HepG2 (cell line): ENCODE results near the gene MFSD11. TPM values are rescaled to one million over a fixed set of nuclear protein-coding genes. Genes with fewer than 3 reads are reported as not detected.
A peak's percentile ranks its signal among the peaks of the same experiment; 100 is the strongest.

Experiments
- ATAC-seq: fragments of 200-7000 bp; cut with Tn5 transposase; 3 replicates; pipeline ENCODE4 v1.9.1; 2020; ENCODE audit warnings: mild to moderate bottlenecking, moderate library complexity
- BruUV-seq: library from RNA; stranded (reverse); fragments of 400-500 nt; replicated peaks from 2 replicates; lab custom pipeline; 2021; lab: Mats Ljungman, UMichigan
- CTCF ChIA-PET: fragments of 300-600 bp; formaldehyde crosslinking; extraction: SDS; loops from one replicate; lab custom pipeline; 2021; ENCODE audit warnings: low total read pairs, inconsistent platforms, low intra/inter-chr PET ratio; lab: Yijun Ruan, JAX
- POLR2A ChIA-PET: fragments of 350-600 bp; sonication (Branson Sonifier 250); formaldehyde crosslinking; loops from one replicate; lab custom pipeline; 2020; ENCODE audit warnings: antibody characterized with exemption, inconsistent platforms; lab: Yijun Ruan, JAX
- DNase-seq: peaks from one replicate; pipeline ENCODE4 v3.0.0-alpha.2; 2015; ENCODE audit warnings: low spot score
- FAIRE-seq: peaks from 3 replicates; lab custom pipeline; 2011; peaks lifted over from hg19 to GRCh38; lab: Jason Lieb, UNC
- H2AFZ ChIP-seq: one replicate; pipeline ENCODE4 v1.6.1; 2011; ENCODE audit warnings: low read length, inconsistent platforms
- H3K27ac ChIP-seq: fragments of 300-600 bp; 3 replicates; pipeline ENCODE4 v1.8.0; 2011; ENCODE audit warnings: mixed run types, mild to moderate bottlenecking, mixed read lengths, low read length, inconsistent platforms; ENCODE audit not compliant: insufficient read depth; ENCODE audit errors: extremely low read length
- H3K27me3 ChIP-seq, 2 experiments: fragments of 200-600 bp in 1 of 2; 2 replicates in 1 of 2; 3 replicates in 1 of 2; pipeline versions ENCODE4 v1.6.0 to v1.8.0; 2011; ENCODE audit warnings: low read length in 2 of 2, mild to moderate bottlenecking in 2 of 2, moderate library complexity in 2 of 2, inconsistent platforms in 1 of 2; ENCODE audit not compliant: insufficient read depth in 2 of 2, control insufficient read depth in 1 of 2
- H3K36me3 ChIP-seq, 2 experiments: fragments of 200-600 bp in 1 of 2; replicated peaks in 1 of 2; 2 replicates in 1 of 2; 3 replicates in 1 of 2; pipeline versions ENCODE4 v1.5.1 to v1.8.0; 2011; ENCODE audit warnings: low read length in 2 of 2, inconsistent platforms in 1 of 2; ENCODE audit not compliant: insufficient read depth in 2 of 2, control insufficient read depth in 1 of 2
- H3K4me1 ChIP-seq: 2 replicates; pipeline ENCODE4 v1.5.1; 2012; ENCODE audit warnings: low read length, inconsistent platforms; ENCODE audit not compliant: insufficient read depth
- H3K4me2 ChIP-seq: 2 replicates; pipeline ENCODE4 v1.6.0; 2011; ENCODE audit warnings: low read depth, low read length, inconsistent platforms
- H3K4me3 ChIP-seq, 3 experiments: fragments of 200-600 bp in 1 of 3; sonication (generic), shearing (Covaris generic) in 1 of 3; replicated peaks in 1 of 3; 2 replicates each; pipeline ENCODE4 v1.5.1; 2011 to 2016; ENCODE audit warnings: low read length in 3 of 3, inconsistent platforms in 2 of 3, low read depth in 2 of 3, mild to moderate bottlenecking in 2 of 3, control low read depth in 1 of 3, mixed read lengths in 1 of 3; ENCODE audit not compliant: insufficient read depth in 1 of 3
- H3K79me2 ChIP-seq: one replicate; pipeline ENCODE4 v1.6.1; 2011; ENCODE audit warnings: low read length, inconsistent platforms; ENCODE audit not compliant: insufficient read depth
- H3K9ac ChIP-seq: 2 replicates; pipeline ENCODE4 v1.6.0; 2011; ENCODE audit warnings: mild to moderate bottlenecking, low read depth, low read length, inconsistent platforms; ENCODE audit not compliant: insufficient read depth
- H3K9me3 ChIP-seq: 2 replicates; pipeline ENCODE4 v1.5.1; 2012; ENCODE audit warnings: mild to moderate bottlenecking, low read length
- H4K20me1 ChIP-seq: 2 replicates; pipeline ENCODE4 v1.6.0; 2011; ENCODE audit warnings: inconsistent platforms, mild to moderate bottlenecking, low read length, moderate library complexity; ENCODE audit not compliant: insufficient read depth
- GPN1 ChIP-seq: sonication (generic); formaldehyde crosslinking; IDR thresholded peaks from 2 replicates; pipeline ENCODE4 v1.5.1; 2020; ENCODE audit warnings: missing genetic modification reagents, borderline replicate concordance
- IKZF5 ChIP-seq: IDR thresholded peaks from 2 replicates; pipeline ENCODE4 v1.6.1; 2018; ENCODE audit warnings: missing genetic modification reagents, mild to moderate bottlenecking, missing compliant biosample characterization
- NCOA2 ChIP-seq: sonication (generic); formaldehyde crosslinking; IDR thresholded peaks from 2 replicates; pipeline ENCODE4 v1.8.0; 2022; ENCODE audit warnings: inconsistent platforms
- TEAD3 ChIP-seq: optimal IDR thresholded peaks from 2 replicates; pipeline ENCODE3; 2016; ENCODE audit warnings: borderline replicate concordance
- ZBTB33 ChIP-seq: sonication (generic); formaldehyde crosslinking; IDR thresholded peaks from 2 replicates; pipeline ENCODE4 v1.4.0; 2020; ENCODE audit warnings: missing genetic modification reagents
- ZBTB38 ChIP-seq: sonication (generic); formaldehyde crosslinking; IDR thresholded peaks from 2 replicates; pipeline ENCODE4 v1.5.1; 2020; ENCODE audit warnings: mild to moderate bottlenecking, missing genetic modification reagents
- ZNF281 ChIP-seq: sonication (generic); formaldehyde crosslinking; IDR thresholded peaks from 2 replicates; pipeline ENCODE4 v1.4.0; 2020; ENCODE audit warnings: missing genetic modification reagents, borderline replicate concordance
- ZNF552 ChIP-seq: sonication (generic); formaldehyde crosslinking; IDR thresholded peaks from 2 replicates; pipeline ENCODE4 v1.9.0; 2022; ENCODE audit warnings: missing genetic modification reagents, mild to moderate bottlenecking, borderline replicate concordance
- ZNF687 ChIP-seq: sonication (generic); formaldehyde crosslinking; IDR thresholded peaks from 2 replicates; pipeline ENCODE4 v1.5.1; 2020; ENCODE audit warnings: mild to moderate bottlenecking, missing genetic modification reagents, moderate library complexity
- ZNF724P ChIP-seq: sonication (generic); formaldehyde crosslinking; IDR thresholded peaks from 2 replicates; pipeline ENCODE4 v1.8.0; 2022; ENCODE audit warnings: missing genetic modification reagents, borderline replicate concordance
- WGBS: methylation state at CpG from one replicate; pipeline ENCODE4 v1.1.6; 2017; ENCODE audit warnings: low lambda C conversion rate; 5-methylcytosine and 5-hydroxymethylcytosine counted together
- in situ Hi-C: cut with HindIII; loops from 2 replicates; pipeline ENCODE4 v1.10.0; 2017; ENCODE audit warnings: low pct_unique_long_range_greater_than_20kb; ENCODE audit not compliant: extremely low pct_ligation_motif_present
- intact Hi-C: fragments of 100-400 bp; cut with micrococcal nuclease; formaldehyde crosslinking; loops from one replicate; pipeline ENCODE4 v1.10.0; 2022; ENCODE audit not compliant: unreplicated experiment
- polyA plus RNA-seq, 8 experiments: library from polyadenylated mRNA; depleted of rRNA in 3 of 8; stranded (reverse) in 7 of 8; unstranded in 1 of 8; fragments of >200 nt; fragmentation: Illumina TruSeq in 4 of 8; extraction: Trizol in 4 of 8; gene quantifications; 2 replicates each; pipeline versions ENCODE4 v1.2.1 to v1.2.3, GENCODE V29; 2011 to 2016; ENCODE audit warnings: low read depth in 4 of 8, missing spikeins in 1 of 8, mixed read lengths in 1 of 8; ENCODE audit not compliant: insufficient read depth in 1 of 8
- total RNA-seq, 5 experiments: library from RNA; depleted of rRNA; stranded (reverse); fragments of >200 nt; fragmentation: Illumina TruSeq; extraction: Trizol; gene quantifications; 2 replicates each; pipeline ENCODE4 v1.2.3, GENCODE V29; 2016; ENCODE audit warnings: low read depth in 1 of 5

MFSD11 gene
- total and polyA plus RNA-seq, 2 of the 13 experiments (the other 11 are each of a cell fraction or from before 2014, with no cell fraction given) = 26.1 to 36.3 TPM

- peak; percentile 1; the same call in 1 of the 2 replicates for TF ChIP-seq IKZF5
- TF ChIP-seq, all 625 proteins: peak for 6
Observed at GRCh38 chr17:76702076-76702475, 35.8 kb upstream of the MFSD11 start (continued).

GRCh38 chr17:76702941-76703637, 34.8 kb upstream of the MFSD11 start:
- Histone ChIP-seq H3K4me3 (no peak overlapping the region), H3K27me3 (no peaks in the 10 kb centered on the region)
- FAIRE-seq = no peak
- peak; percentile 44; the same call in 1 of the 2 replicates for TF ChIP-seq ZBTB38
- peak; percentile 14 for TF ChIP-seq TEAD3 (CRISPR knock-in tag)
- no peak for TF ChIP-seq ZNF552 (CRISPR knock-in tag)
- peak; percentile 35; the same call in 1 of the 2 replicates for TF ChIP-seq ZBTB33
- TF ChIP-seq ZNF724P = no peak
- TF ChIP-seq ZNF281 (CRISPR knock-in tag) = no peak
- TF ChIP-seq NCOA2 (CRISPR knock-in tag) = no peak
- TF ChIP-seq ZNF687 = peak; percentile 21; the same call in 1 of the 2 replicates
- no peak for TF ChIP-seq GPN1 (CRISPR knock-in tag)
- TF ChIP-seq, all 625 proteins: peak for 4
- no peak overlapping the region for H3K4me2 ChIP-seq
- no peak overlapping the region for H3K9ac ChIP-seq
- no peak for DNase-seq
- peaks cover 66% of the 10 kb centered on the region for H3K4me1 ChIP-seq
- in situ Hi-C loops = no loop called here
- CTCF ChIA-PET = no interaction called here
- intact Hi-C loops = loop anchor here (10.0 kb wide), 1 partner anchor 148 kb away; no protein-coding TSS in a partner anchor
- H4K20me1 ChIP-seq = peaks cover 3% of the 10 kb centered on the region; the same call in 1 of the 2 replicates
- 89% methylated on average over 10 of the region's 10 CpGs for WGBS
- H2AFZ ChIP-seq = no peak overlapping the region
- no peak overlapping the region for H3K27ac ChIP-seq
- no peak for ATAC-seq
- no peaks in the 10 kb centered on the region for H3K9me3 ChIP-seq
- no TSS peak for BruUV-seq
- H3K79me2 ChIP-seq = peaks cover 33% of the 10 kb centered on the region
- POLR2A ChIA-PET = interaction anchor here (1.2 to 3.5 kb wide), 4 partner anchors 11 to 144 kb away, joined by 3 to 11 read pairs (median 4); partner anchors contain the start of genes MFSD11 and SRSF2
- no peaks in the 10 kb centered on the region for H3K36me3 ChIP-seq
